Measurements from ENCODE around the gene CELA3B. TPM values are rescaled to one million over a fixed set of nuclear protein-coding genes. Genes with fewer than 3 reads are reported as not detected.
A peak's percentile ranks its signal among the peaks of the same experiment; 100 is the strongest.

Gene CELA3B
- total and polyA plus RNA-seq, 2 donors (not counting 1 experiment from before 2014, with no cell fraction given): not detected

DNA sequence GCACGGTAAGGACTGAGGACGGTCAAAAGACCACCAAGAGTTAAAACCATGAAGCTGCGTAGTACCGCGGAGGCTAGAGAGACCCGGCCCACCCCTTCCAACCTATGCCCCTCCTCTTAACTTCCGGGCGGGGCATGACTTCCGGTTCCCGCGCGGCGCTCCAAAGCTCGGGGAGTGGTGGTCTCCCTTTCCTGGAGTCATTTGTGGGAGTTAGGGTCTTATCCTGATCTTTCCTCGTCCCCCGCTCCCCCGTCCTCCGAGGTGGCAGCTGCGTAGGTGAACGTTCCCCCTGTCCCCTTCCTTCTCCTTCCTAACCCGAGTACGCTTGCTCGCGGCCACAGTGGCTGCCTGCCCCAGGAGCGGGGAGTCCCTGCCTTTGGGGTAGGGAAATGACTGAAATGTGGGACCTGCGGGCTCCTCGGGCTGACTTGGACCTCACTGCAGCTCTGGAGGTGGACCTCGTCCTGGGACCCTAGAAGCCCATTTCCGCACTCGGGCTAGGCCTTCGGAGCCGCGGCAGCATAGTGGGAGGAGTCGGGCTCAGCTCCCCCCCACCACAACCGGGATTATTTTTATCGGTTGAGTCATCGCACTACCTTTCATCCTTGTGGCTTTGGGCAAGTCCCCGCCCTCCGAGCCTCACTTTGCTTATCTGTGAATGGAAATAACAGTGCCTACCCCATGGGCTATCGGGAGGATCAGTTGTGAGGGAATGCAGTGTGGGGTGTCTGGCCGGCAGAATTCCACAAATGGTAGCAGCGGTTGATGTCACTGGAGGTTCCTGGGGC is 48.7 kb downstream of the CELA3B start:
- Histone ChIP-seq H4K20me1 (ENCODE audit: control insufficient read depth, extremely low read depth, insufficient read depth, low read length) (no peaks in the 10 kb centered on the region), H3K79me2 (ENCODE audit: control insufficient read depth, insufficient read depth, low read length) (peaks cover 4% of the 10 kb centered on the region), H3K27ac (ENCODE audit: insufficient read depth, low read length) (peak overlapping the region; percentile 99), H3K9me3 (ENCODE audit: control insufficient read depth, insufficient read depth, low read depth, low read length) (no peaks in the 10 kb centered on the region), H3K4me1 (ENCODE audit: control insufficient read depth, extremely low read depth, insufficient read depth, low read length) (peaks cover 12% of the 10 kb centered on the region), H3K4me2 (ENCODE audit: extremely low read depth, insufficient read depth, low read length) (peak overlapping the region; percentile 98), H3K4me3 (replicated peaks in 1 of 4; ENCODE audit: control extremely low read depth in 1 of 4, insufficient read depth in 1 of 4, low read depth in 3 of 4, low read length in 4 of 4) (peak overlapping the region; percentile 94 to 100 (median 99)), H2AFZ (ENCODE audit: low read length) (peak overlapping the region; percentile 98), H3K9ac (ENCODE audit: insufficient read depth, low read length) (peak overlapping the region; percentile 97), H3K27me3 (ENCODE audit: control insufficient read depth, insufficient read depth, low read length) (no peaks in the 10 kb centered on the region), H3K36me3 (ENCODE audit: control insufficient read depth, insufficient read depth, low read length) (no peaks in the 10 kb centered on the region)
- TF ChIP-seq, protein P1, sequence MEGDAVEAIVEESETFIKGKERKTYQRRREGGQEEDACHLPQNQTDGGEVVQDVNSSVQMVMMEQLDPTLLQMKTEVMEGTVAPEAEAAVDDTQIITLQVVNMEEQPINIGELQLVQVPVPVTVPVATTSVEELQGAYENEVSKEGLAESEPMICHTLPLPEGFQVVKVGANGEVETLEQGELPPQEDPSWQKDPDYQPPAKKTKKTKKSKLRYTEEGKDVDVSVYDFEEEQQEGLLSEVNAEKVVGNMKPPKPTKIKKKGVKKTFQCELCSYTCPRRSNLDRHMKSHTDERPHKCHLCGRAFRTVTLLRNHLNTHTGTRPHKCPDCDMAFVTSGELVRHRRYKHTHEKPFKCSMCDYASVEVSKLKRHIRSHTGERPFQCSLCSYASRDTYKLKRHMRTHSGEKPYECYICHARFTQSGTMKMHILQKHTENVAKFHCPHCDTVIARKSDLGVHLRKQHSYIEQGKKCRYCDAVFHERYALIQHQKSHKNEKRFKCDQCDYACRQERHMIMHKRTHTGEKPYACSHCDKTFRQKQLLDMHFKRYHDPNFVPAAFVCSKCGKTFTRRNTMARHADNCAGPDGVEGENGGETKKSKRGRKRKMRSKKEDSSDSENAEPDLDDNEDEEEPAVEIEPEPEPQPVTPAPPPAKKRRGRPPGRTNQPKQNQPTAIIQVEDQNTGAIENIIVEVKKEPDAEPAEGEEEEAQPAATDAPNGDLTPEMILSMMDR (conservative IDR thresholded peaks at IDR 0.05 in 1 of 2, IDR thresholded peaks at IDR 0.05 in 1 of 2; ENCODE audit: low read depth in 1 of 2, low read length in 2 of 2): no peak
- TF ChIP-seq EZH2 (IDR thresholded peaks at IDR 0.05; ENCODE audit: low read length, missing control alignments): no peak
- peak; percentile 92 to 93 for DNase-seq (ENCODE audit: low read depth in 2 of 2)

- no peak overlapping the region for H3K9ac ChIP-seq (ENCODE audit: insufficient read depth, low read length)
- no peak overlapping the region for H2AFZ ChIP-seq (ENCODE audit: low read length)
- H3K4me1 ChIP-seq (ENCODE audit: control insufficient read depth, extremely low read depth, insufficient read depth, low read length): peaks cover 12% of the 10 kb centered on the region
- TF ChIP-seq, protein P1 (conservative IDR thresholded peaks at IDR 0.05 in 1 of 2, IDR thresholded peaks at IDR 0.05 in 1 of 2; ENCODE audit: low read depth in 1 of 2, low read length in 2 of 2): no peak
- TF ChIP-seq EZH2 (IDR thresholded peaks at IDR 0.05; ENCODE audit: low read length, missing control alignments): no peak
- DNase-seq (ENCODE audit: low read depth in 2 of 2): no peak
- H3K79me2 ChIP-seq (ENCODE audit: control insufficient read depth, insufficient read depth, low read length): peaks cover 4% of the 10 kb centered on the region
- H3K27ac ChIP-seq (ENCODE audit: insufficient read depth, low read length): no peak overlapping the region
- no peak overlapping the region for H3K4me2 ChIP-seq (ENCODE audit: extremely low read depth, insufficient read depth, low read length)
- no peaks in the 10 kb centered on the region for H3K9me3 ChIP-seq (ENCODE audit: control insufficient read depth, insufficient read depth, low read depth, low read length)
- H3K4me3 ChIP-seq (replicated peaks in 1 of 4; ENCODE audit: control extremely low read depth in 1 of 4, insufficient read depth in 1 of 4, low read depth in 3 of 4, low read length in 4 of 4): no peak overlapping the region
- H4K20me1 ChIP-seq (ENCODE audit: control insufficient read depth, extremely low read depth, insufficient read depth, low read length): no peaks in the 10 kb centered on the region
- H3K27me3 ChIP-seq (ENCODE audit: control insufficient read depth, insufficient read depth, low read length): no peaks in the 10 kb centered on the region
- peaks cover 2% of the 10 kb centered on the region for H3K36me3 ChIP-seq (ENCODE audit: control insufficient read depth, insufficient read depth, low read length)
Observed at GRCh38 chr1:22026924-22027289, 50.1 kb downstream of the CELA3B start.

DNA sequence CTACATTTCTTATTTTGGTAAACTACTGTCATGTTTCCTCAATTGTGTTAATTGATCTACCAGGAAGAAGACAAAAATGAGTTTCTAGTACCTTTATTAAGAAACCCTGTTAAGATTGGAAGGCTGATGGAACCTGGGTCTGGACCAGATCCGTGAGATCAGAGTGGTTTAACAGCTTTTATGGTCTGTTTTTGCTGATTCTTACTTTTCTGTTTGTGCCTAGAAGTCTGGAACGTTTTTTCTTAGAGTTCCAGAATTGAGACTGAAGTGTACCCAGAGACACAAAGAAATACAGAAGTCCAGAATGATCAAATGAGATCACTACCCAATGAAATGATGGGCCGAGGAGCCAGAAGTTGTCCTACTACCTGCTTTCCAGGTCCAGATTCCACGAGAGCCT is 53.2 kb downstream of the CELA3B start:
- Histone ChIP-seq H3K27me3 (ENCODE audit: control insufficient read depth, insufficient read depth, low read length) (no peaks in the 10 kb centered on the region), H3K79me2 (ENCODE audit: control insufficient read depth, insufficient read depth, low read length) (peaks cover 4% of the 10 kb centered on the region), H3K9ac (ENCODE audit: insufficient read depth, low read length) (no peak overlapping the region), H3K27ac (ENCODE audit: insufficient read depth, low read length) (no peak overlapping the region), H3K9me3 (ENCODE audit: control insufficient read depth, insufficient read depth, low read depth, low read length) (no peaks in the 10 kb centered on the region), H3K4me1 (ENCODE audit: control insufficient read depth, extremely low read depth, insufficient read depth, low read length) (peaks cover 3% of the 10 kb centered on the region), H2AFZ (ENCODE audit: low read length) (no peak overlapping the region), H4K20me1 (ENCODE audit: control insufficient read depth, extremely low read depth, insufficient read depth, low read length) (no peaks in the 10 kb centered on the region), H3K4me3 (replicated peaks in 1 of 4; ENCODE audit: control extremely low read depth in 1 of 4, insufficient read depth in 1 of 4, low read depth in 3 of 4, low read length in 4 of 4) (no peak overlapping the region), H3K4me2 (ENCODE audit: extremely low read depth, insufficient read depth, low read length) (no peak overlapping the region), H3K36me3 (ENCODE audit: control insufficient read depth, insufficient read depth, low read length) (peaks cover 2% of the 10 kb centered on the region)
- DNase-seq (ENCODE audit: low read depth in 2 of 2): no peak
- TF ChIP-seq EZH2 (IDR thresholded peaks at IDR 0.05; ENCODE audit: low read length, missing control alignments): no peak
- TF ChIP-seq, protein P1 (conservative IDR thresholded peaks at IDR 0.05 in 1 of 2, IDR thresholded peaks at IDR 0.05 in 1 of 2; ENCODE audit: low read depth in 1 of 2, low read length in 2 of 2): no peak
